IPS DF 6.9 (cell line): ENCODE measurements around the gene KCNE3.

ENCODE experiments used
- DNase-seq: peaks from one replicate; pipeline ENCODE4 v3.0.0-alpha.2; 2013; ENCODE audit warnings: low read depth, low spot score
- H3K27ac ChIP-seq: one replicate; pipeline ENCODE4 v1.5.1; 2013; ENCODE audit warnings: low read length, control low read depth
- H3K27me3 ChIP-seq: 2 replicates; pipeline ENCODE4 v1.6.1; 2013; ENCODE audit warnings: mild to moderate bottlenecking, low read length; ENCODE audit not compliant: control insufficient read depth, insufficient read depth
- H3K36me3 ChIP-seq: 2 replicates; pipeline ENCODE4 v1.6.1; 2013; ENCODE audit warnings: low read length; ENCODE audit not compliant: control insufficient read depth, insufficient read depth
- H3K4me1 ChIP-seq: 2 replicates; pipeline ENCODE4 v1.6.1; 2013; ENCODE audit warnings: low read length; ENCODE audit not compliant: control insufficient read depth, insufficient read depth
- H3K4me3 ChIP-seq: 2 replicates; pipeline ENCODE4 v1.5.1; 2013; ENCODE audit warnings: mild to moderate bottlenecking, low read length
- H3K9me3 ChIP-seq: 2 replicates; pipeline ENCODE4 v1.6.1; 2013; ENCODE audit warnings: low read length, inconsistent platforms; ENCODE audit not compliant: control insufficient read depth, insufficient read depth
- WGBS: extraction: QIAGEN DNeasy Blood & Tissue Kit; methylation state at CpG from one replicate; pipeline ENCODE4 v1.1.7; 2013; ENCODE audit warnings: mixed read lengths, missing lambda C conversion rate; ENCODE audit not compliant: insufficient read length, insufficient coverage; 5-methylcytosine and 5-hydroxymethylcytosine counted together

KCNE3 gene, protein sequence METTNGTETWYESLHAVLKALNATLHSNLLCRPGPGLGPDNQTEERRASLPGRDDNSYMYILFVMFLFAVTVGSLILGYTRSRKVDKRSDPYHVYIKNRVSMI

DNA sequence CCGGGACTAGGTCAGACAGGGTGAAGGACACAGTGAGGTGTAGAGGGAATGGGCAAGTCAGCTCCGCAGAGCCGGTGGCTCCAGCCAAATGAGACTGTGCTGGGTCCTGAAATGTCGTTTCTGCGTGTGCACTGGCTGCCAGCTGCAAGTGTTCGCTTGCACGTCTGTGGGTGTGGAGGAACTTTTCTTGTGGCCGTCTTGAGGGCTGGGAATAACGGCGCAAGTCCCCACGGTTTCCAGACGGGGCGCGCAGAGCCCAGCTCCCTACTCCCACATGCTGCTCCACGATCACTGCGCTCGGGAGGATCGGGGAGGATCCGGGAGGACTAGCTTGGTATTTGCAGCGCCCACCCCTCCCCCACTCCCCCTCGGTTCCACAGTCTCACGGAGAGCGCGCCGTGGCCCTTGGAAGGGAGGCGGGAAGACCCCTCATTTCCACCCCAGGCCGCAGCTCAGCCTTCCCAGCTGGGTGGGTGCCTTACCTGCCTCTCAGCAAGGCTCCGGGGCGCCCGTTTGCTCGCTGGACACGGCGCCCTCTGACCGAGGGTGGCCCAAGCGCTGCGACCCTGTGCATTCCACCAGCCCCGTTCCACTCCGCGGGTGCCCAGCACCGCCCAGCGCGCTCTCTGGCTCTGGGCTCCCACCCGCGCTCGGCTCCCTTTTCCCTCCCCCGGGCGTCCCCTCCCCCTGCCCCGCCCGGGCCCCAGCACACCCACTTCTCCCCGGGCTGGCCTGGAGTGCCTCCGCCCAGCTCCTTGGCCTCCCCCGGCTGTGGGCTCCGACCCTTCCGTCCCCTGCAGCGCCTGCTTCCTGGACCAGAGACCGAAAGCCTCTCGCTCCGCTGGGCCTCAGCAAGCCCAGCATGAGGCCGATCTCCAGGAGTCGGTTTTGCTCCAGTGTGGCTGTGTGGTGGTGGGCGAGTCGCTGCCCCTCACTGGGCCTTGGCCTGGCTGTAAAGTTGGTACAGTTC lies at the start of gene KCNE3:
Gene KCNE3 (minus strand): TSS at position 634 of the 970 bp plus-strand sequence. CDS start 9,986 bp downstream, outside the sequence.
- H3K27me3 ChIP-seq, result no peaks in the 10 kb centered on the region; the same call in 1 of the 2 replicates

DNA sequence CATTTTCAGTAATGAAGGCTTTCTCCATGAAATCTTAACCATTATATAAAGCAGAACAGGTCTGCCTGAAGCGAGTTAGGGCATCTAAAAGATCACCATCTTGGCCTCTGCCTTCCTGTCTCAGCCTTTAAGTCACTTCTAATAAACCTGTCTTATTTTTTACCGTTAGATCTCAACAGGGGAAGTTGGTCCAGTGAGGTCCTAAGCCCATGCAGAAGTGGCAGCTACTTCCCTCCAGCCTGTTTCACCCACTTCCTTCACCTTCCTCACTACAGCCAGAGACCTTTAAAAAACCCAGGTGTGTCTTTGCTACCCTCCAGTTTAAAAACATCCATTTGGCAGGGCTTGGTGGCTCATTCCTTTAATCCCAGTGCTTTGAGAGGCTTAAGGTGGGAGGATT lies 40.2 kb upstream of the KCNE3 start:
- H3K4me1 ChIP-seq, result no peaks in the 10 kb centered on the region
- no peak overlapping the region for H3K27ac ChIP-seq
- no peaks in the 10 kb centered on the region for H3K9me3 ChIP-seq
- H3K4me3 ChIP-seq, result no peak overlapping the region
- H3K27me3 ChIP-seq, result no peaks in the 10 kb centered on the region
- no peaks in the 10 kb centered on the region for H3K36me3 ChIP-seq
- WGBS, result no CpG with 5 or more reads among the region's 2 CpGs
- no peak for DNase-seq

More for the DNA sequence above, at the start of gene KCNE3:
- Histone ChIP-seq H3K4me3 (peak within 1 kb of the TSS; percentile 74; the same call in 1 of the 2 replicates), H3K36me3 (no peaks in the 10 kb centered on the region), H3K9me3 (no peaks in the 10 kb centered on the region), H3K27ac (no peak within 1 kb of the TSS), H3K4me1 (0 out of 2 replicates have a peak, but pooled peaks cover 2% of the 10 kb centered on the region)
- DNase-seq, result no peak
- no CpG with 5 or more reads among the region's 62 CpGs for WGBS

DNA sequence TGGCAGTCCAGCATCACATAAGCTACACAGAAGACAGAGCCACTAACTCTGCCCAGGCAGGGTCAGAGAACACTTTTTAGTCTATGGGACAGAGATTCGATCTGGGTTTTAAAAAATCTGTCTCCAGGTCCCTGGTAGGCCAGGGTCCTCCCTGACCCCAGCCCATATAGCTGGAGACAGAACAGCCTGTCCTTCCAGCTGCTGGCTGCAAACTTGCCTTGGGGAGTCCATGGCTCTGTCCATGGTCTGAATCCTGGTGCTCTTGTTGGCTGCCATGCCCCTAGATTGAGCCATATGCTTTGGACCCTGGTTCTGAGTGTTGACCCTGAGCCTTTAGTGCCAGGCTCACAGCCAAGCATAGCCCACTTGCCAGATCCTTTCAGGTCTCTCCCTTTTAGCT lies 39.5 kb upstream of the KCNE3 start:
- no peaks in the 10 kb centered on the region for H3K4me1 ChIP-seq
- DNase-seq, result no peak
- H3K4me3 ChIP-seq, result no peak overlapping the region
- WGBS, result no CpG with 5 or more reads among the region's 1 CpG
- H3K9me3 ChIP-seq, result no peaks in the 10 kb centered on the region; the same call in 1 of the 2 replicates
- no peaks in the 10 kb centered on the region for H3K27me3 ChIP-seq
- H3K36me3 ChIP-seq, result no peaks in the 10 kb centered on the region
- H3K27ac ChIP-seq, result no peak overlapping the region

DNA sequence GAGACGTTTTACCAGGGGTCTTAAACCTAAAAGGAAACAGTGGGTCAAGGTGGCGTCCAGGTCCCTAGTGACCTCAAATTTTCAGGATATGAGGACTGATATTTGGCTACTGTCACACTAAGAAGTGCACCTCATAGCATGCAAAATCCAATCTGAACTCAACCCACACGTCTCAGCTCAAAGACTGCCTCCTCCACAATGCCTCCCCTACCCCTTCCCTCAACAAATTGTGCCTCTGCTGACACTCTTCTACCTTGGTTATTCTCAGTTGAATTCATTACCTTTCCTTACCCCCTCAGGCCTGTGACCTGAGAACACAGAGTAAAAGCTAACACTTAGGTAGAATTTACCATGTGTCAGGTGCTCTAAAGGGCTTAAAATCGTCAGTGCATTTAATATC lies 38.6 kb upstream of the KCNE3 start:
- Histone ChIP-seq H3K36me3 (no peaks in the 10 kb centered on the region), H3K4me3 (no peak overlapping the region), H3K27ac (no peak overlapping the region), H3K9me3 (no peaks in the 10 kb centered on the region; the same call in 1 of the 2 replicates), H3K27me3 (no peaks in the 10 kb centered on the region), H3K4me1 (no peaks in the 10 kb centered on the region)
- no CpG with 5 or more reads among the region's 4 CpGs for WGBS
- no peak for DNase-seq

DNA sequence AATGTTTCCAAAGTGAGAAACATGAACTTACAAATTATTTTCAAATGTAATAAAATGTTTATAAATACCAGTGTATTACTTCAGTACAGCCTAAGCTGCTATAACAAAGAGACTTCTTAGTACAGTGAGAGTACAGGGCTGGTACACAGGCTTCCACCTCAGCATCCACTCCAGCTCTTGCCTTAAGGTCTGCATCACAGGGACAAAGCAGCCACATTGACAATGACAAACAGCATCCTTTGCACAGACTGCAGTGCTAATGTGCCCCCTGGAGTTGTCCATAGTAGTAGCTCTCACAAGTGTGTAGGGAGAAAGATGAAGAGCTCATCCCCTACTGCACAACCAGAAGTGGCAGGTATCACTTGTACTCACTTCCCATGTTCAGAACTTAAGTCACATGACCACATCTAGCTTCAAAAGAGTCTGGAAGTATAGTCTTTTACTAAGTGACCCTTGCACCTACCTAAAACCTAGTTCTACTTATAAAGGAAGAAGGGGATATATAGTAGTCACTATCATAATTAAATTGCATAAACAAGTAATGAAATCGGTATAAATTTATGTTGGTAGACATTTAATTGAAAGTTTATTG lies 36.8 kb upstream of the KCNE3 start:
- Histone ChIP-seq H3K4me1 (no peaks in the 10 kb centered on the region), H3K27me3 (no peaks in the 10 kb centered on the region), H3K36me3 (no peaks in the 10 kb centered on the region), H3K4me3 (no peak overlapping the region), H3K9me3 (no peaks in the 10 kb centered on the region; the same call in none of the 2 replicates), H3K27ac (no peak overlapping the region)
- DNase-seq, result no peak
- 100% methylated on average over 1 of the region's 1 CpG for WGBS

DNA sequence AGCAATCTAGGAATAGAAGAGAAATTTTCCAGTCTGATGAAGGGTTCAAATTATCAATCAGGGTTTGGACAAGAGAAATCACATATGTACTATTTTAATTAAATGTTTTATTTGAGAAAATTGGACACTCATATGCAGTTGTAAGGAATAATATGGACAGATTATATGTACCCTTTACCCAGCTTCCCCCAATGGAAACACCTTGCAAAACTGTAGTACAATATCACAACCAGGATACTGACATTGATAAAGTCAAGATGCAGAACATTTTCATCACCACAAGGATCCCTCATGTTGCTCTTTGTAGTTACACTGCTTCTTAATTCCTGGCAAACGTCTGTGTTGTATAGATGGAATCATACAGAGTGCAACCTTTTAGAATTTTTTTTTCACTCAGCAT lies 27.6 kb upstream of the KCNE3 start:
- Histone ChIP-seq H3K9me3 (no peaks in the 10 kb centered on the region), H3K4me3 (no peak overlapping the region), H3K36me3 (no peaks in the 10 kb centered on the region), H3K27ac (no peak overlapping the region), H3K4me1 (peaks cover 3% of the 10 kb centered on the region; the same call in 1 of the 2 replicates), H3K27me3 (no peaks in the 10 kb centered on the region)
- no CpG with 5 or more reads among the region's 1 CpG for WGBS
- no peak for DNase-seq

DNA sequence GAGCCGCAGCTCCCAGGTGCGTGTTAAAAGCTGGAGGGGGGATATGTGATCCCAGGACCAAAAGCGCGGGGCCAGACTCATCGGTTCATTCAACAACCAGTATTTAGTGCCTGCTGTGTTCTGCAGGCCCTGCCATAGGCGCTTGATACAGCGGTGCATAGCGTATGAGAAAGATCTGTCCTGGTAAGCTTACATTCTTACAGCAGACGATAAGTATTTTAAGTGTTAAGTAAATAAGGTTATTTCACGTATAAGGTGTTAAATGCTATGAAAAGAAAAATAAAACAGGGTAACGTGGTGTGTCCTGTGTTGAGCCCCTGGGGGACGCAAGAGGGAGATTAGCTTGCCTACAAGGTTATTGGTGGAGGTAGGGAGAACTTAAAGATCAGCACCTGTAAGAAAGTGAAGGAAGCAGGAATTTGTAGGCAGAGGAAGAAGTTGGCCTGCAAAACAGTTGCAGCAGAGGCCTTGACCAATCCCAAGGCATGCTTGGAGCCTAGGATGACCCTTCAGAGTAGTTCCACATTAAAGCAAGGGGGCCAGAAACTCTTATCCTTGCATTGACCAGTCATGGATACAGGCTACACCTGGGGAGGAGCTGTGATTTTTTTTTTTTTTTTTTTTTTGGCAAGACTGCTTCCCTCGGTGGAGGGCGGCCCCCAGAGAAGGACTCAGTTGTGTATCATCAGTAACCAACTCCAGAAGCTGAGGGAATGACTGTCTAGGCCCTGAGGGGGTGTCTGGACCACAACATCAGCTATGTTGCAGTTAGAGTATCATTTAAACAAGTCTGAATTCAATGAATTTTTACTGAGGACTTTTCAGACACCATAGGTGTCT lies 26.7 kb upstream of the KCNE3 start:
- H3K27me3 ChIP-seq, result no peaks in the 10 kb centered on the region
- WGBS, result 100% methylated on average over 1 of the region's 14 CpGs
- no peak overlapping the region for H3K27ac ChIP-seq
- peak; percentile 52 for DNase-seq
- H3K9me3 ChIP-seq, result no peaks in the 10 kb centered on the region
- H3K4me3 ChIP-seq, result peak overlapping the region; percentile 75; the same call in 1 of the 2 replicates
- peaks cover 3% of the 10 kb centered on the region; the same call in 1 of the 2 replicates for H3K4me1 ChIP-seq
- no peaks in the 10 kb centered on the region for H3K36me3 ChIP-seq

DNA sequence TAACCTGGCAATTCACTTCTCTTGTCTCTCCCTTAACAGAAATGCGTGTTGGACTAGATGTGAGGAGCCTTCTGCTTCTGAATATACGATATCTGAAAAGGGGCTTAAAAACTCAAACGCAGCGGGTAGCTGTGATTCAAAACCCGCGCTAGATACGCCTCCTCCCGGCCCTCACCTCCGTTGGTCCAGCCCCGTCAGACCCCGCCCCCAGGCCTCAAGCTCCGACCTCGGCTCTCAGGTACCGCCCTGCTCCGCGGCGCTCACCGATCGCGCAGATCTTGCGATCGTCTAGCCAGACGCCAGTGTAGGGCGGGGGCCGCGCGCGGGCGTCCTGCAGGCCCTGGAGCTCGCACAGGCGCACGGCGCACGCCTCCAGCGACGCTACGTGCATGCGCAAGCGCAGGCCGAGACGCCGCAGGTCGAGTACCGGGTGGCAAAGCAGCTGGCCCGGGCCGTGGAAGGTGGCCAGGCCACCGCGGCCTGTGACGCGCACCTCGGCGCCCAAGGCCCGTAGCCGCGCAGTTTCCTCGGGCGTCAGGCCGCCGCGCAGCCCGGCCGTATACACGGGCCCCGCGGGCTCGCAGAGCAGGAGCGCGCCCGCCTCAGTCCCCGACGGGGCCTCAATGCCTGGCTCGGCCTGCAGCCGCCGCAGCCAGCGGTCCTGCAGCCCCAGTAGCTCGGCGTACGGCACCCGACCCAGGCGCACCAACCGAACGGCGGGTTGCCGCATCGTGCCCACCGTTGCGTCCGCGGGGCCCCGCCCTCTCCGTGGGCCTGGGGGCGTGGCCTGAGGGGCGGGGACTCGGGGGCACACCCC lies 25.8 kb upstream of the KCNE3 start, which contains the start of gene LIPT2:
Gene LIPT2 (minus strand): TSS at position 751 of the 817 bp plus-strand sequence. CDS start 21 bp downstream, at position 730.
- H3K4me1 ChIP-seq, result peaks cover 3% of the 10 kb centered on the region; the same call in 1 of the 2 replicates
- no peaks in the 10 kb centered on the region for H3K36me3 ChIP-seq
- no CpG with 5 or more reads among the region's 94 CpGs for WGBS
- H3K27ac ChIP-seq, result no peak within 1 kb of the TSS
- peak; percentile 90 for DNase-seq
- H3K4me3 ChIP-seq, result peak within 1 kb of the TSS; percentile 75; the same call in 1 of the 2 replicates
- H3K27me3 ChIP-seq, result no peaks in the 10 kb centered on the region
- no peaks in the 10 kb centered on the region for H3K9me3 ChIP-seq

DNA sequence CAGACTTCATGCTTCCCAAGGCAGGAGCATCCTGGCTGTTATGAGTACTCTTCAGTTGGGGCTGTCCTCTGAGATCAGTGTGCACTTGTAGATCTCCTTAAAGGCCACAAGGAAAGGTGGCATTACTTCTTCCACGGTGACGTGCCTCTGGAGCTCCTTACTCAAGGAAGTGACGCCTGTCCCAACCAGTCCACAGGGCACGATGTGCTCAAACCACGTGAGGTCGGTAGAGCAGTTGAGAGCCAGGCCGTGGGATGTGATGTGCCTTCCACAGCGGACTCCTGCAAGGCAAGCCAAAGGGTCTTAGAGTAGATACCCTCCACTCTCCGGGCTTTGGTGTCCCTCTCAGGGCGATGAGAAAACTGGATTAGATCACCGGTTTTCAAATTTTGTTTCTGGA lies 24.7 kb upstream of the KCNE3 start:
- no peaks in the 10 kb centered on the region for H3K36me3 ChIP-seq
- H3K4me1 ChIP-seq, result peaks cover 5% of the 10 kb centered on the region; the same call in 1 of the 2 replicates
- no peak overlapping the region for H3K27ac ChIP-seq
- H3K27me3 ChIP-seq, result no peaks in the 10 kb centered on the region
- no peak overlapping the region for H3K4me3 ChIP-seq
- WGBS, result no CpG with 5 or more reads among the region's 11 CpGs
- DNase-seq, result no peak
- H3K9me3 ChIP-seq, result no peaks in the 10 kb centered on the region
